Mucosa of descending colon (tissue), 3 donors: ENCODE data around the gene BICD2. TPM values are rescaled to one million over a fixed set of nuclear protein-coding genes. Genes with fewer than 3 reads are reported as not detected.

Source experiments
- ATAC-seq: fragments of 200-7000 bp; cut with Tn5 transposase; one replicate; pipeline ENCODE4 v1.9.1; 2020; ENCODE audit warnings: mild to moderate bottlenecking, moderate library complexity
- DNase-seq, 3 donors: peaks; one replicate each; pipeline ENCODE4 v3.0.0-alpha.2; 2020
- H3K36me3 ChIP-seq: fragments of 200-600 bp; one replicate; pipeline ENCODE4 v1.8.0; 2021; ENCODE audit warnings: low read depth, mild to moderate bottlenecking
- H3K4me1 ChIP-seq: fragments of 200-600 bp; one replicate; pipeline ENCODE4 v1.8.0; 2021; ENCODE audit warnings: low read depth, mild to moderate bottlenecking
- H3K4me3 ChIP-seq: fragments of 200-600 bp; one replicate; pipeline ENCODE4 v1.8.0; 2021; ENCODE audit warnings: mild to moderate bottlenecking
- H3K9me3 ChIP-seq: fragments of 200-600 bp; one replicate; pipeline ENCODE4 v1.8.0; 2021; ENCODE audit warnings: mild to moderate bottlenecking
- CTCF ChIP-seq: fragments of 200-600 bp; IDR thresholded peaks from one replicate; pipeline ENCODE4 v1.8.0; 2022; ENCODE audit warnings: antibody characterized with exemption, mild to moderate bottlenecking
- intact Hi-C, 2 donors: fragments of 100-400 bp; cut with DNase I in 1 of 2; cut with micrococcal nuclease in 1 of 2; formaldehyde crosslinking; loops; one replicate each; pipeline versions ENCODE4 v1.11.0 to v1.11.1; 2022; cut with DNase I, micrococcal nuclease
- total RNA-seq, 3 donors: library from RNA; stranded (reverse); fragmentation: NEBNext Ultra II Directional in 2 of 3; extraction: Animal tissue kit (Norgen Biotek cat#: 25700) in 2 of 3; gene quantifications; one replicate each; pipeline versions ENCODE4 v1.2.1 to v1.2.4, GENCODE V29; 2021 to 2023
- donor health status: DM: no; HTN: no; CAD: no; lungs with moderate emphysema.
- donor health status: DM: no; HTN: no; CAD: no.
- donor health status: DM: no; HTN: yes; CAD: no.

Gene BICD2
- total RNA-seq, 3 donors from 2014 or later: 6.8 to 36.1 (median 8.6) TPM

- intact Hi-C loops: no loop called here
- ATAC-seq (no peak), DNase-seq (peak in 1 of 3 donors; percentile 47)
- Histone ChIP-seq H3K4me1 (peaks cover 7% of the 10 kb centered on the region), H3K4me3 (no peak overlapping the region), H3K36me3 (no peaks in the 10 kb centered on the region), H3K9me3 (no peaks in the 10 kb centered on the region)
- no peak for TF ChIP-seq CTCF
Measured at GRCh38 chr9:92740446-92740961, 24.1 kb downstream of the BICD2 start.

GRCh38 chr9:92740009-92740408, 24.6 kb downstream of the BICD2 start:
- Histone ChIP-seq H3K4me3 (no peak overlapping the region), H3K9me3 (no peaks in the 10 kb centered on the region), H3K4me1 (peaks cover 12% of the 10 kb centered on the region), H3K36me3 (no peaks in the 10 kb centered on the region)
- intact Hi-C loops: no loop called here
- DNase-seq: no peak
- ATAC-seq: no peak
- TF ChIP-seq CTCF: no peak

- H3K4me1 ChIP-seq: peaks cover 12% of the 10 kb centered on the region
- intact Hi-C loops: no loop called here
- ATAC-seq (no peak), DNase-seq (no peak)
- no peak for TF ChIP-seq CTCF
- no peaks in the 10 kb centered on the region for H3K36me3 ChIP-seq
- no peaks in the 10 kb centered on the region for H3K9me3 ChIP-seq
- no peak overlapping the region for H3K4me3 ChIP-seq
Measured at GRCh38 chr9:92739346-92739970, 25.2 kb downstream of the BICD2 start.

GRCh38 chr9:92738661-92739081, 26.0 kb downstream of the BICD2 start:
- ATAC-seq (no peak), DNase-seq (peak in 1 of 3 donors; percentile 37)
- H3K4me3 ChIP-seq: no peak overlapping the region
- H3K36me3 ChIP-seq: no peaks in the 10 kb centered on the region
- H3K9me3 ChIP-seq: no peaks in the 10 kb centered on the region
- H3K4me1 ChIP-seq: peaks cover 12% of the 10 kb centered on the region
- intact Hi-C loops: no loop called here
- no peak for TF ChIP-seq CTCF

- Histone ChIP-seq H3K4me1 (peaks cover 12% of the 10 kb centered on the region), H3K36me3 (no peaks in the 10 kb centered on the region), H3K9me3 (no peaks in the 10 kb centered on the region), H3K4me3 (no peak overlapping the region)
- ATAC-seq (peak; percentile 66), DNase-seq (peak in 1 of 3 donors; percentile 48)
- intact Hi-C loops: no loop called here
- no peak for TF ChIP-seq CTCF
Measured at GRCh38 chr9:92737611-92738299, 26.9 kb downstream of the BICD2 start.
